Measurements from ENCODE around the gene AAK1. TPM values are rescaled to one million over a fixed set of nuclear protein-coding genes. Genes with fewer than 3 reads are reported as not detected.
"Not testable (repeated sequence)": the region's sequence is repeated elsewhere in the genome, so short reads cannot be mapped to it uniquely, and the experiment has no call there.

AAK1 gene
- total RNA-seq, 2 donors from 2014 or later = 55.2 to 77.9 TPM

DNA sequence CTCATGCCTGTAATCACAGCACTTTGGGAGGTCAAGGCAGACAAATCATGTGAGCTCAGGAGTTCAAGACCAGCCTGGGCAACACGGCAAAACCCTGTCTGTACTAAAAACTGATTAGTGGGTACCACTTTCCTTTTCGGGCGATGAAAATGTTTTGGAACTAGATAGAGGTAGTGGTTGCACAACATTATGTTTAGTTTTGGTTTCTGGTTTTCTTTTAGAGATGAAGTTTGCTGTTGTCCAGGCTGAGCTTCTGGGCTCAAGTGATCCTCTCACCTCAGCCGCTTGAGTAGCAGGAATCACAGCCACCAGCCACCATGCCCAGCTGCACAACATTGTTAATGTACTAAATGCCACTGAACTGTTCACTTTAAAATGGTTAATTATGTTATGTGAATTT lies 27.6 kb downstream of the AAK1 start:
- DNase-seq (ENCODE audit: low spot score) (no peak), ATAC-seq (ENCODE audit: insufficient number of reproducible peaks, low FRiP score, low read depth) (no peak)
- TF ChIP-seq, protein P1, sequence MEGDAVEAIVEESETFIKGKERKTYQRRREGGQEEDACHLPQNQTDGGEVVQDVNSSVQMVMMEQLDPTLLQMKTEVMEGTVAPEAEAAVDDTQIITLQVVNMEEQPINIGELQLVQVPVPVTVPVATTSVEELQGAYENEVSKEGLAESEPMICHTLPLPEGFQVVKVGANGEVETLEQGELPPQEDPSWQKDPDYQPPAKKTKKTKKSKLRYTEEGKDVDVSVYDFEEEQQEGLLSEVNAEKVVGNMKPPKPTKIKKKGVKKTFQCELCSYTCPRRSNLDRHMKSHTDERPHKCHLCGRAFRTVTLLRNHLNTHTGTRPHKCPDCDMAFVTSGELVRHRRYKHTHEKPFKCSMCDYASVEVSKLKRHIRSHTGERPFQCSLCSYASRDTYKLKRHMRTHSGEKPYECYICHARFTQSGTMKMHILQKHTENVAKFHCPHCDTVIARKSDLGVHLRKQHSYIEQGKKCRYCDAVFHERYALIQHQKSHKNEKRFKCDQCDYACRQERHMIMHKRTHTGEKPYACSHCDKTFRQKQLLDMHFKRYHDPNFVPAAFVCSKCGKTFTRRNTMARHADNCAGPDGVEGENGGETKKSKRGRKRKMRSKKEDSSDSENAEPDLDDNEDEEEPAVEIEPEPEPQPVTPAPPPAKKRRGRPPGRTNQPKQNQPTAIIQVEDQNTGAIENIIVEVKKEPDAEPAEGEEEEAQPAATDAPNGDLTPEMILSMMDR (IDR thresholded peaks at IDR 0.05) = no peak
- H3K27ac ChIP-seq = no peak overlapping the region
- no peaks in the 10 kb centered on the region for H3K27me3 ChIP-seq (replicated peaks; ENCODE audit: insufficient read depth)
- no peaks in the 10 kb centered on the region for H3K9me3 ChIP-seq
- H3K36me3 ChIP-seq = no peaks in the 10 kb centered on the region
- no peak overlapping the region for H3K4me3 ChIP-seq
- H3K4me1 ChIP-seq (ENCODE audit: control insufficient read depth in 1 of 2, low read depth in 2 of 2) = peaks cover 9 to 39% of the 10 kb centered on the region in 2 donors

DNA sequence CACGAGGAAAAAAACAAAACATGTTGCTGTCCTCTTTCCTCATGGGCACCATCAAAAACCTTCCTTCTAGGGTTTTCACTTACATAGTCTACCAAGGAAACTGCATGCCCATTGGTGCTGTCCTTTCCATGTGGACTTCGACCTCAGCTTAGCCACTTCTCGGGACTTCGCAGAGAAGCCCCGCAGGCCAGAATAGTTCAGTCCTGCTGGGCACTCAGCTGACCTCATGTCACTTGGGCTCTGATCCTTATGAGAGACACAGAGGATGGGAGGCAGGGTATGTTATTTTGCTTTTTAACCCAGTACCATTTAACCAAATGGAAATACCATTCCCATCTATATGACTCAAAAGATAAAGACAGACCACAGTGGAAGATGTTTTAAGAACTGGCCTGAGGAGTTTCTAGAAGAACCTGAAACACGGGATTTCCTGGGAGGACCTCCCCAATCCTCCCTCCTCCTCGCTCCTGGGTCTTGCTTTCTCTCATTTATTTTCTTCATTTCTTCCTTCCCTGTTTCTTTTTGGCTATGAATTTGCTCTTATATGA lies 28.4 kb downstream of the AAK1 start:
- peaks cover 4 to 31% of the 10 kb centered on the region in 2 donors for H3K4me1 ChIP-seq (ENCODE audit: control insufficient read depth in 1 of 2, low read depth in 2 of 2)
- H3K4me3 ChIP-seq = no peak overlapping the region
- TF ChIP-seq, protein P1 (IDR thresholded peaks at IDR 0.05) = no peak
- H3K27ac ChIP-seq = no peak overlapping the region
- H3K27me3 ChIP-seq (replicated peaks; ENCODE audit: insufficient read depth) = no peaks in the 10 kb centered on the region
- ATAC-seq (ENCODE audit: insufficient number of reproducible peaks, low FRiP score, low read depth) = no peak
- H3K36me3 ChIP-seq = no peaks in the 10 kb centered on the region
- no peak for DNase-seq (ENCODE audit: low spot score)
- H3K9me3 ChIP-seq = no peaks in the 10 kb centered on the region

DNA sequence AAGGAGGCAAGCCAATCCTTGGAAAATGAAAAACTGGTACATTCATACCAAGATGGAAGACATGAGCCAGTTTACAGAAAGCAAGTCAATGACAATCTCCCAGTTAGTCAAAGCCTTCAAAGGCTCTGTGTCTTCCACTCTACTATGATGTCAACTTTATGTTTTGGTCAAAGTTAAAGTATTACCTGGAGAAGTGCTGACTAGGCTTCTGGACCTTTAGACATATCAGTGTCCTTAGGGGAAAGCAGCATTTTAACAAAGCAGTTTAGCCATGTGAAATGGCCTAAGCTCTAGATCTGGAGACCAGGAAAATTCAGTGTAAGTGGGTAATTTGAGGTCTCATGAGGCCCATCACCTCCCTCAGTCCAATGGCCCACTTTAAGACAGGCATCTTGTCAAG lies 30.8 kb downstream of the AAK1 start:
- Histone ChIP-seq H3K27ac (no peak overlapping the region), H3K36me3 (no peaks in the 10 kb centered on the region), H3K9me3 (no peaks in the 10 kb centered on the region), H3K27me3 (replicated peaks; ENCODE audit: insufficient read depth) (no peaks in the 10 kb centered on the region), H3K4me3 (no peak overlapping the region), H3K4me1 (ENCODE audit: control insufficient read depth in 1 of 2, low read depth in 2 of 2) (peaks cover 0 to 19% of the 10 kb centered on the region in 2 donors)
- no peak for DNase-seq (ENCODE audit: low spot score)
- TF ChIP-seq, protein P1 (IDR thresholded peaks at IDR 0.05) = no peak
- no peak for ATAC-seq (ENCODE audit: insufficient number of reproducible peaks, low FRiP score, low read depth)

DNA sequence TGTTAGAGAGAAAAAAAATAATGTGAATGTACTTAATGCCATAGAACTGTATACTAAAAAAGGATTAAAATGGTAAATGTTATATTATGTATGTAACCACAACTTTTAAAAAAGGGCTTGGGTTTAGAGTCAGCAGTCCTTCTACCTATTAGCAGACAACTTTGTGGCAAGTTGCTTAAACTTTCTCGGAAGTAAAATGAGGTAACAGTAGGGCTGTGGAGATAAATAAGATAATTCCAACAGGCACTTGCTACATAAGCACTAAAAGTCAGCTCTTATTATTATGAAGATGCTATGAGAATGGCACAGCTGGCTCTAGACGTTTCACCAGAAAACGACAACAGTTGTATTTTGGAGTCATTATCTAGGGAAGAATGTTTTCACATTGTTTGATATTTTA lies 31.3 kb downstream of the AAK1 start:
- H3K27ac ChIP-seq = no peak overlapping the region
- TF ChIP-seq, protein P1 (IDR thresholded peaks at IDR 0.05) = no peak
- peaks cover 0 to 22% of the 10 kb centered on the region in 2 donors for H3K4me1 ChIP-seq (ENCODE audit: control insufficient read depth in 1 of 2, low read depth in 2 of 2)
- no peaks in the 10 kb centered on the region for H3K9me3 ChIP-seq
- ATAC-seq (ENCODE audit: insufficient number of reproducible peaks, low FRiP score, low read depth) = no peak
- no peak for DNase-seq (ENCODE audit: low spot score)
- no peaks in the 10 kb centered on the region for H3K36me3 ChIP-seq
- H3K4me3 ChIP-seq = no peak overlapping the region
- no peaks in the 10 kb centered on the region for H3K27me3 ChIP-seq (replicated peaks; ENCODE audit: insufficient read depth)

DNA sequence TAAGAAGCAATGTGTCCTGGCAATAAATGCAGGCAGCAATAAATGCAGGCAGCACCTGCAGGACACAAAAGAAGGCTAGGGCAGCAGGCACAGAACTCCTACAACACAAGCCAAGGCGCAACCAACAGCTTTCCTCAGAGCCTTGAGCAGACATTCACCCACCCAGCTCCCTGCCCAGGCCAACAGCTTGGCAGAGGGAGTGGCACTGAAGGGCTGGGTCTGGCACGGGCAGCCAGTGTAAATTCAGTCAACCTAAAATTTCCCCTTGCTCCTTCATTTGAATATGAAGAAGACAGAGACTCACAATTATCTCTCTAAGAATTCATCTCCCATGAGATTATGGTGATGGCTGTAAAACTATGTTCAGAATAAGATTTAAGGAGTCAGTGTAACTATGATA lies 35.4 kb downstream of the AAK1 start:
- H3K4me3 ChIP-seq = no peak overlapping the region
- H3K27ac ChIP-seq = no peak overlapping the region
- H3K4me1 ChIP-seq (ENCODE audit: control insufficient read depth in 1 of 2, low read depth in 2 of 2) = peaks cover 8 to 32% of the 10 kb centered on the region in 2 donors
- ATAC-seq (ENCODE audit: insufficient number of reproducible peaks, low FRiP score, low read depth) = no peak
- TF ChIP-seq, protein P1 (IDR thresholded peaks at IDR 0.05) = no peak
- DNase-seq (ENCODE audit: low spot score) = no peak
- H3K27me3 ChIP-seq (replicated peaks; ENCODE audit: insufficient read depth) = no peaks in the 10 kb centered on the region
- H3K9me3 ChIP-seq = no peaks in the 10 kb centered on the region
- no peaks in the 10 kb centered on the region for H3K36me3 ChIP-seq

DNA sequence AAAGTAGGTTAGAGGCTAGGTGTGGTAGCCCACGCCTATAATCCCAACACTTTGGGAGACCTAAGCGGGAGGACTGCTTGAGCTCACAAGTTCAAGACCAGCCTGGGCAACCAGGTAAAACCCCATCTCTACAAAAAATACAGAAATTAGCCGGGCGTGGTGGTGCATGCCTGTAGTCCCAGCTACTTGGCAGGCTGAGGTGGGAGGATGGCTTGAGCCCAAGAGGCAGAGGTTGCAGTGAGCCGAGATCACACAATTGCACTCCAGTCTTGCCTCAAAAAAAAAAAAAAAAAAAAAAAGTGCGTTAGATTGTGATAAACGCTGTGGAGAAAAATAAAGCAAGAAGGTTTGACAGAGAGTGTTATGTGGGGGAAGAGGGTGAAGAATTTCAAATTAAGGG lies 36.8 kb downstream of the AAK1 start:
- H3K27me3 ChIP-seq (replicated peaks; ENCODE audit: insufficient read depth); H3K36me3 ChIP-seq; DNase-seq (ENCODE audit: low spot score); ATAC-seq (ENCODE audit: insufficient number of reproducible peaks, low FRiP score, low read depth); H3K27ac ChIP-seq; H3K9me3 ChIP-seq; H3K4me3 ChIP-seq: not testable (repeated sequence)
- peaks cover 8 to 37% of the 10 kb centered on the region in 2 donors for H3K4me1 ChIP-seq (ENCODE audit: control insufficient read depth in 1 of 2, low read depth in 2 of 2)

Measured in thoracic aorta (tissue), 2 donors.